GM23338 (cell line): ENCODE measurements around the gene PIANP. TPM values are rescaled to one million over a fixed set of nuclear protein-coding genes. Genes with fewer than 3 reads are reported as not detected.

Experiments used
- ATAC-seq: fragments of 200-7000 bp; cut with Tn5 transposase; 3 replicates; pipeline ENCODE4 v1.9.1; 2020
- DNase-seq: peaks from one replicate; pipeline ENCODE4 v3.0.0-alpha.2; 2015; ENCODE audit warnings: low spot score
- H2AFZ ChIP-seq: fragments of 200-600 bp; sonication (generic); 2 replicates; pipeline ENCODE4 v1.8.0; 2016; ENCODE audit warnings: antibody characterized with exemption, mild to moderate bottlenecking, moderate library complexity
- H3F3A ChIP-seq: fragments of 200-600 bp; sonication (generic); replicated peaks from 2 replicates; pipeline ENCODE4 v1.8.0; 2017; ENCODE audit warnings: antibody characterized with exemption, mixed run types, low read depth
- H3K27ac ChIP-seq: fragments of 200-600 bp; sonication (generic); 2 replicates; pipeline ENCODE4 v1.6.1; 2016; ENCODE audit warnings: low read depth
- H3K27me3 ChIP-seq: fragments of 200-600 bp; sonication (generic); 2 replicates; pipeline ENCODE4 v1.8.0; 2016; ENCODE audit warnings: mild to moderate bottlenecking, mixed run types, moderate library complexity; ENCODE audit not compliant: insufficient read depth
- H3K36me3 ChIP-seq: fragments of 200-600 bp; sonication (generic); 2 replicates; pipeline ENCODE4 v1.8.0; 2016; ENCODE audit warnings: mild to moderate bottlenecking; ENCODE audit not compliant: insufficient read depth
- H3K4me1 ChIP-seq: fragments of 200-600 bp; sonication (generic); 2 replicates; pipeline ENCODE4 v1.8.0; 2016; ENCODE audit warnings: mild to moderate bottlenecking, moderate library complexity; ENCODE audit not compliant: insufficient read depth
- H3K4me2 ChIP-seq: fragments of 200-600 bp; sonication (generic); 2 replicates; pipeline ENCODE4 v1.7.1; 2017; ENCODE audit warnings: mixed run types
- H3K4me3 ChIP-seq: fragments of 200-600 bp; sonication (generic); 2 replicates; pipeline ENCODE4 v1.6.1; 2016; ENCODE audit warnings: mixed run types
- H3K79me2 ChIP-seq: fragments of 200-600 bp; sonication (generic); replicated peaks from 2 replicates; pipeline ENCODE4 v1.8.0; 2017; ENCODE audit warnings: mild to moderate bottlenecking; ENCODE audit not compliant: insufficient read depth
- H3K9me2 ChIP-seq: fragments of 200-600 bp; sonication (generic); 2 replicates; pipeline ENCODE4 v1.8.0; 2017; ENCODE audit not compliant: insufficient read depth
- H4K20me1 ChIP-seq: fragments of 200-600 bp; sonication (generic); replicated peaks from 2 replicates; pipeline ENCODE4 v1.8.0; 2017; ENCODE audit warnings: mild to moderate bottlenecking; ENCODE audit not compliant: insufficient read depth
- H3K27ac Mint-ChIP-seq: 2 replicates; pipeline ENCODE4 v1.8.0; 2020; ENCODE audit warnings: inconsistent platforms, mild to moderate bottlenecking, moderate library complexity, mixed read lengths
- H3K27me3 Mint-ChIP-seq: 3 replicates; pipeline ENCODE4 v1.8.0; 2022; ENCODE audit warnings: low read depth, mild to moderate bottlenecking, moderate library complexity, mixed read lengths, inconsistent platforms; ENCODE audit not compliant: insufficient read depth, poor library complexity
- H3K36me3 Mint-ChIP-seq: 3 replicates; pipeline ENCODE4 v1.8.0; 2021; ENCODE audit warnings: low read depth, mild to moderate bottlenecking, inconsistent platforms, moderate library complexity, mixed read lengths
- H3K4me1 Mint-ChIP-seq: 3 replicates; pipeline ENCODE4 v1.8.0; 2020; ENCODE audit warnings: mild to moderate bottlenecking, inconsistent platforms, mixed read lengths
- H3K4me3 Mint-ChIP-seq: 3 replicates; pipeline ENCODE4 v1.8.0; 2021; ENCODE audit warnings: moderate library complexity, mild to moderate bottlenecking, inconsistent platforms, mixed read lengths
- H3K9me3 Mint-ChIP-seq: 3 replicates; pipeline ENCODE4 v1.8.0; 2020; ENCODE audit warnings: moderate library complexity, mild to moderate bottlenecking, inconsistent platforms, mixed read lengths
- CREB1 ChIP-seq: fragments of 250-450 bp; sonication (Bioruptor Pico); IDR thresholded peaks from 2 replicates; pipeline ENCODE4 v1.5.0; 2020; ENCODE audit warnings: low read depth, mild to moderate bottlenecking, moderate library complexity
- ETS1 ChIP-seq: IDR thresholded peaks from 2 replicates; pipeline ENCODE4 v1.6.1; 2016; ENCODE audit warnings: antibody characterized with exemption
- EZH2 ChIP-seq: fragments of 200-600 bp; sonication (generic); IDR thresholded peaks from one replicate; pipeline ENCODE4 v1.8.0; 2017; ENCODE audit warnings: antibody characterized with exemption, mild to moderate bottlenecking, low read depth; ENCODE audit not compliant: unreplicated experiment
- EZH2phosphoT487 ChIP-seq: fragments of 200-600 bp; sonication (generic); IDR thresholded peaks from one replicate; pipeline ENCODE4 v1.8.1; 2018; ENCODE audit warnings: antibody characterized with exemption; ENCODE audit not compliant: unreplicated experiment
- JUNB ChIP-seq: IDR thresholded peaks from one replicate; pipeline ENCODE4 v1.6.1; 2016; ENCODE audit warnings: antibody characterized with exemption; ENCODE audit not compliant: unreplicated experiment
- NANOG ChIP-seq: IDR thresholded peaks from 2 replicates; pipeline ENCODE4 v1.6.1; 2016; ENCODE audit warnings: antibody characterized with exemption, borderline replicate concordance
- POLR2AphosphoS5 ChIP-seq: IDR thresholded peaks from 2 replicates; pipeline ENCODE4 v1.6.1; 2016; ENCODE audit warnings: antibody characterized with exemption, low read depth
- STAT1 ChIP-seq: IDR thresholded peaks from one replicate; pipeline ENCODE4 v1.6.1; 2016; ENCODE audit warnings: antibody characterized with exemption; ENCODE audit not compliant: unreplicated experiment
- ZNF114 ChIP-seq: fragments of 250-450 bp; sonication (Bioruptor Pico); IDR thresholded peaks from 2 replicates; pipeline ENCODE4 v1.5.0; 2020; ENCODE audit warnings: mild to moderate bottlenecking, moderate library complexity
- ZNF331 ChIP-seq: fragments of 250-450 bp; sonication (Bioruptor Pico); IDR thresholded peaks from 2 replicates; pipeline ENCODE4 v1.5.0; 2020; ENCODE audit warnings: low read depth, mild to moderate bottlenecking, moderate library complexity
- polyA plus RNA-seq: library from polyadenylated mRNA; unstranded; fragments of >200 nt; fragmentation: Nextera tagmentation; extraction: Ambion mirVana; gene quantifications from 2 replicates; pipeline ENCODE4 v1.2.1, GENCODE V29; 2016
- total RNA-seq: library from RNA; depleted of rRNA; stranded (reverse); fragments of >200 nt; shearing (Covaris generic); gene quantifications from 2 replicates; pipeline ENCODE4 v1.2.3, GENCODE V29; 2014
- TF ChIP-seq, protein P1 (sequence below): fragments of 250-450 bp; sonication (Bioruptor Pico); IDR thresholded peaks from 2 replicates; pipeline ENCODE4 v1.5.0; 2020; ENCODE audit warnings: mild to moderate bottlenecking, moderate library complexity
- TF ChIP-seq, protein P2 (sequence below): IDR thresholded peaks from one replicate; pipeline ENCODE4 v1.6.1; 2018; ENCODE audit warnings: antibody characterized with exemption; ENCODE audit not compliant: unreplicated experiment
- TF ChIP-seq, protein P3 (sequence below), 2 experiments: fragments of 200-600 bp in 1 of 2; sonication (generic) in 1 of 2; conservative IDR thresholded peaks; 2 replicates each; pipeline versions ENCODE4 v1.5.1 to v1.6.1; 2016 to 2017; ENCODE audit warnings: antibody characterized with exemption in 2 of 2, low read depth in 2 of 2, mild to moderate bottlenecking in 2 of 2, moderate library complexity in 1 of 2

PIANP gene
- total and polyA plus RNA-seq, 2 experiments from 2014 or later, result 2.2 to 6.4 TPM

DNA sequence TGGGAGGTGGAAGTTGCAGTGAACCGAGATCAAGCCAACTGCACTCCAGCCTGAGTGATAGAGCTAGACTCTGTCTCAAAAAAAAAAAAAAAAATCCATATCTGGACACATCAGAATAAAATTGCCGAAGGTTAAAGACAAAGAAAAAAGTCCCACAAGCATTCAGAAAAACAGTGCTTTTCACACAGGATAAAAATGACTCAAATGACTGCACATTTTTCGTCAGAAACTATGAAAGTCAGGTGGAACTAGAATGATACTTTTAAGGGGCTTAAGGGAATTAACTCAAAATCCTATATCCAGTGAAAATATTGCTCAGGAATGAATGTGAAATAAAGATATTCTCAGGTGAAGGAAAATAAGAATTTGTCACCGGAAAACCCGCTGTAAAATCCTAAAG lies 36.1 kb upstream of the PIANP start:
- Mint-ChIP-seq H3K36me3 (no peaks in the 10 kb centered on the region; the same call in 2 of the 3 replicates), H3K4me3 (no peak overlapping the region), H3K9me3 (no peaks in the 10 kb centered on the region), H3K4me1 (peaks cover 7% of the 10 kb centered on the region), H3K27me3 (peaks cover 4% of the 10 kb centered on the region), H3K27ac (no peak overlapping the region)
- Histone ChIP-seq H2AFZ (no peak overlapping the region), H3K27me3 (no peaks in the 10 kb centered on the region), H4K20me1 (0 out of 2 replicates have a peak, but pooled peaks cover 2% of the 10 kb centered on the region), H3K4me3 (no peak overlapping the region), H3K27ac (no peak overlapping the region), H3K4me1 (no peaks in the 10 kb centered on the region), H3K4me2 (no peak overlapping the region), H3K9me2 (no peaks in the 10 kb centered on the region), H3K36me3 (no peaks in the 10 kb centered on the region), H3K79me2 (no peaks in the 10 kb centered on the region), H3F3A (0 out of 2 replicates have a peak, but pooled peaks cover 5% of the 10 kb centered on the region)
- DNase-seq (no peak), ATAC-seq (no peak)
- TF ChIP-seq POLR2AphosphoS5 (no peak), CREB1 (CRISPR knock-in tag) (no peak), ZNF331 (CRISPR knock-in tag) (no peak), EZH2phosphoT487 (no peak), JUNB (no peak), EZH2 (no peak), ETS1 (no peak), STAT1 (no peak), ZNF114 (CRISPR knock-in tag) (no peak), NANOG (no peak)
- TF ChIP-seq, protein P1, sequence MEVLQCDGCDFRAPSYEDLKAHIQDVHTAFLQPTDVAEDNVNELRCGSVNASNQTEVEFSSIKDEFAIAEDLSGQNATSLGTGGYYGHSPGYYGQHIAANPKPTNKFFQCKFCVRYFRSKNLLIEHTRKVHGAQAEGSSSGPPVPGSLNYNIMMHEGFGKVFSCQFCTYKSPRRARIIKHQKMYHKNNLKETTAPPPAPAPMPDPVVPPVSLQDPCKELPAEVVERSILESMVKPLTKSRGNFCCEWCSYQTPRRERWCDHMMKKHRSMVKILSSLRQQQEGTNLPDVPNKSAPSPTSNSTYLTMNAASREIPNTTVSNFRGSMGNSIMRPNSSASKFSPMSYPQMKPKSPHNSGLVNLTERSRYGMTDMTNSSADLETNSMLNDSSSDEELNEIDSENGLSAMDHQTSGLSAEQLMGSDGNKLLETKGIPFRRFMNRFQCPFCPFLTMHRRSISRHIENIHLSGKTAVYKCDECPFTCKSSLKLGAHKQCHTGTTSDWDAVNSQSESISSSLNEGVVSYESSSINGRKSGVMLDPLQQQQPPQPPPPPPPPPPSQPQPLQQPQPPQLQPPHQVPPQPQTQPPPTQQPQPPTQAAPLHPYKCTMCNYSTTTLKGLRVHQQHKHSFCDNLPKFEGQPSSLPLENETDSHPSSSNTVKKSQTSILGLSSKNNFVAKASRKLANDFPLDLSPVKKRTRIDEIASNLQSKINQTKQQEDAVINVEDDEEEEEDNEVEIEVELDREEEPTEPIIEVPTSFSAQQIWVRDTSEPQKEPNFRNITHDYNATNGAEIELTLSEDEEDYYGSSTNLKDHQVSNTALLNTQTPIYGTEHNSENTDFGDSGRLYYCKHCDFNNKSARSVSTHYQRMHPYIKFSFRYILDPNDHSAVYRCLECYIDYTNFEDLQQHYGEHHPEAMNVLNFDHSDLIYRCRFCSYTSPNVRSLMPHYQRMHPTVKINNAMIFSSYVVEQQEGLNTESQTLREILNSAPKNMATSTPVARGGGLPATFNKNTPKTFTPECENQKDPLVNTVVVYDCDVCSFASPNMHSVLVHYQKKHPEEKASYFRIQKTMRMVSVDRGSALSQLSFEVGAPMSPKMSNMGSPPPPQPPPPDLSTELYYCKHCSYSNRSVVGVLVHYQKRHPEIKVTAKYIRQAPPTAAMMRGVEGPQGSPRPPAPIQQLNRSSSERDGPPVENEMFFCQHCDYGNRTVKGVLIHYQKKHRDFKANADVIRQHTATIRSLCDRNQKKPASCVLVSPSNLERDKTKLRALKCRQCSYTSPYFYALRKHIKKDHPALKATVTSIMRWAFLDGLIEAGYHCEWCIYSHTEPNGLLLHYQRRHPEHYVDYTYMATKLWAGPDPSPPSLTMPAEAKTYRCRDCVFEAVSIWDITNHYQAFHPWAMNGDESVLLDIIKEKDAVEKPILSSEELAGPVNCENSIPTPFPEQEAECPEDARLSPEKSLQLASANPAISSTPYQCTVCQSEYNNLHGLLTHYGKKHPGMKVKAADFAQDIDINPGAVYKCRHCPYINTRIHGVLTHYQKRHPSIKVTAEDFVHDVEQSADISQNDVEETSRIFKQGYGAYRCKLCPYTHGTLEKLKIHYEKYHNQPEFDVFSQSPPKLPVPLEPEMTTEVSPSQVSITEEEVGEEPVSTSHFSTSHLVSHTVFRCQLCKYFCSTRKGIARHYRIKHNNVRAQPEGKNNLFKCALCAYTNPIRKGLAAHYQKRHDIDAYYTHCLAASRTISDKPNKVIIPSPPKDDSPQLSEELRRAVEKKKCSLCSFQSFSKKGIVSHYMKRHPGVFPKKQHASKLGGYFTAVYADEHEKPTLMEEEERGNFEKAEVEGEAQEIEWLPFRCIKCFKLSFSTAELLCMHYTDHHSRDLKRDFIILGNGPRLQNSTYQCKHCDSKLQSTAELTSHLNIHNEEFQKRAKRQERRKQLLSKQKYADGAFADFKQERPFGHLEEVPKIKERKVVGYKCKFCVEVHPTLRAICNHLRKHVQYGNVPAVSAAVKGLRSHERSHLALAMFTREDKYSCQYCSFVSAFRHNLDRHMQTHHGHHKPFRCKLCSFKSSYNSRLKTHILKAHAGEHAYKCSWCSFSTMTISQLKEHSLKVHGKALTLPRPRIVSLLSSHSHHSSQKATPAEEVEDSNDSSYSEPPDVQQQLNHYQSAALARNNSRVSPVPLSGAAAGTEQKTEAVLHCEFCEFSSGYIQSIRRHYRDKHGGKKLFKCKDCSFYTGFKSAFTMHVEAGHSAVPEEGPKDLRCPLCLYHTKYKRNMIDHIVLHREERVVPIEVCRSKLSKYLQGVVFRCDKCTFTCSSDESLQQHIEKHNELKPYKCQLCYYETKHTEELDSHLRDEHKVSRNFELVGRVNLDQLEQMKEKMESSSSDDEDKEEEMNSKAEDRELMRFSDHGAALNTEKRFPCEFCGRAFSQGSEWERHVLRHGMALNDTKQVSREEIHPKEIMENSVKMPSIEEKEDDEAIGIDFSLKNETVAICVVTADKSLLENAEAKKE (CRISPR knock-in tag), result no peak
- TF ChIP-seq, protein P2, sequence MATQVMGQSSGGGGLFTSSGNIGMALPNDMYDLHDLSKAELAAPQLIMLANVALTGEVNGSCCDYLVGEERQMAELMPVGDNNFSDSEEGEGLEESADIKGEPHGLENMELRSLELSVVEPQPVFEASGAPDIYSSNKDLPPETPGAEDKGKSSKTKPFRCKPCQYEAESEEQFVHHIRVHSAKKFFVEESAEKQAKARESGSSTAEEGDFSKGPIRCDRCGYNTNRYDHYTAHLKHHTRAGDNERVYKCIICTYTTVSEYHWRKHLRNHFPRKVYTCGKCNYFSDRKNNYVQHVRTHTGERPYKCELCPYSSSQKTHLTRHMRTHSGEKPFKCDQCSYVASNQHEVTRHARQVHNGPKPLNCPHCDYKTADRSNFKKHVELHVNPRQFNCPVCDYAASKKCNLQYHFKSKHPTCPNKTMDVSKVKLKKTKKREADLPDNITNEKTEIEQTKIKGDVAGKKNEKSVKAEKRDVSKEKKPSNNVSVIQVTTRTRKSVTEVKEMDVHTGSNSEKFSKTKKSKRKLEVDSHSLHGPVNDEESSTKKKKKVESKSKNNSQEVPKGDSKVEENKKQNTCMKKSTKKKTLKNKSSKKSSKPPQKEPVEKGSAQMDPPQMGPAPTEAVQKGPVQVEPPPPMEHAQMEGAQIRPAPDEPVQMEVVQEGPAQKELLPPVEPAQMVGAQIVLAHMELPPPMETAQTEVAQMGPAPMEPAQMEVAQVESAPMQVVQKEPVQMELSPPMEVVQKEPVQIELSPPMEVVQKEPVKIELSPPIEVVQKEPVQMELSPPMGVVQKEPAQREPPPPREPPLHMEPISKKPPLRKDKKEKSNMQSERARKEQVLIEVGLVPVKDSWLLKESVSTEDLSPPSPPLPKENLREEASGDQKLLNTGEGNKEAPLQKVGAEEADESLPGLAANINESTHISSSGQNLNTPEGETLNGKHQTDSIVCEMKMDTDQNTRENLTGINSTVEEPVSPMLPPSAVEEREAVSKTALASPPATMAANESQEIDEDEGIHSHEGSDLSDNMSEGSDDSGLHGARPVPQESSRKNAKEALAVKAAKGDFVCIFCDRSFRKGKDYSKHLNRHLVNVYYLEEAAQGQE, result no peak
- TF ChIP-seq, protein P3, sequence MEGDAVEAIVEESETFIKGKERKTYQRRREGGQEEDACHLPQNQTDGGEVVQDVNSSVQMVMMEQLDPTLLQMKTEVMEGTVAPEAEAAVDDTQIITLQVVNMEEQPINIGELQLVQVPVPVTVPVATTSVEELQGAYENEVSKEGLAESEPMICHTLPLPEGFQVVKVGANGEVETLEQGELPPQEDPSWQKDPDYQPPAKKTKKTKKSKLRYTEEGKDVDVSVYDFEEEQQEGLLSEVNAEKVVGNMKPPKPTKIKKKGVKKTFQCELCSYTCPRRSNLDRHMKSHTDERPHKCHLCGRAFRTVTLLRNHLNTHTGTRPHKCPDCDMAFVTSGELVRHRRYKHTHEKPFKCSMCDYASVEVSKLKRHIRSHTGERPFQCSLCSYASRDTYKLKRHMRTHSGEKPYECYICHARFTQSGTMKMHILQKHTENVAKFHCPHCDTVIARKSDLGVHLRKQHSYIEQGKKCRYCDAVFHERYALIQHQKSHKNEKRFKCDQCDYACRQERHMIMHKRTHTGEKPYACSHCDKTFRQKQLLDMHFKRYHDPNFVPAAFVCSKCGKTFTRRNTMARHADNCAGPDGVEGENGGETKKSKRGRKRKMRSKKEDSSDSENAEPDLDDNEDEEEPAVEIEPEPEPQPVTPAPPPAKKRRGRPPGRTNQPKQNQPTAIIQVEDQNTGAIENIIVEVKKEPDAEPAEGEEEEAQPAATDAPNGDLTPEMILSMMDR (conservative IDR thresholded peaks at IDR 0.05; ENCODE audit: low read depth in 2 of 2), result no peak
